A673 (cell line): Measurements from ENCODE around the gene CDH10.

ENCODE experiments used
- EZH2 ChIP-seq: fragments of 200-600 bp; sonication (generic); IDR thresholded peaks from 2 replicates; pipeline ENCODE4 v1.6.1; 2017; ENCODE audit warnings: borderline replicate concordance, low read depth, mild to moderate bottlenecking, mixed read lengths, antibody characterized with exemption, low read length; ENCODE audit not compliant: poor library complexity, severe bottlenecking
- TF ChIP-seq, protein P1 (sequence below): fragments of 300-800, 200-600 bp; sonication (generic); conservative IDR thresholded peaks from 2 replicates; pipeline ENCODE4 v1.5.1; 2017; ENCODE audit warnings: low read depth, mild to moderate bottlenecking, antibody characterized with exemption, low read length, moderate library complexity, mixed read lengths

DNA sequence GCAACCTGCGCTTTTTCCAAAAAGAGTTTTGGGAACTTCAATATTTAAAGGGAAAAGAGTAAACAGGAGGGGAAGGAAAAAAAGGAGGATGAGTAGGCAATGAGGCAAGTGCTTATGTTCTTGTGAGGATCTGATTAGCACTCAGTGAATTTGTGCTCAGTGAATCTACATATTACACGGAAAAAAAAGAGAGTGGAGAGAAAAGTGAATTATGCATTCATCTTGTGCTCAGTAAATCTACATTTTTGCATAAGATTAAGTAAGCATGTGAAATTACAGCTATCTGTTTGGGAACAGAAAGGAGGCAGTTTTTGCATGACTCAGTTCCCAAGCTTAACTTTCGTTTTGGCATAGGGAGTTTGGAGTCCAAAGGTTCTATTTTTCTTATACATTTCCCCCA is 170.1 kb downstream of the CDH10 start:
- TF ChIP-seq EZH2, result no peak
- TF ChIP-seq, protein P1, sequence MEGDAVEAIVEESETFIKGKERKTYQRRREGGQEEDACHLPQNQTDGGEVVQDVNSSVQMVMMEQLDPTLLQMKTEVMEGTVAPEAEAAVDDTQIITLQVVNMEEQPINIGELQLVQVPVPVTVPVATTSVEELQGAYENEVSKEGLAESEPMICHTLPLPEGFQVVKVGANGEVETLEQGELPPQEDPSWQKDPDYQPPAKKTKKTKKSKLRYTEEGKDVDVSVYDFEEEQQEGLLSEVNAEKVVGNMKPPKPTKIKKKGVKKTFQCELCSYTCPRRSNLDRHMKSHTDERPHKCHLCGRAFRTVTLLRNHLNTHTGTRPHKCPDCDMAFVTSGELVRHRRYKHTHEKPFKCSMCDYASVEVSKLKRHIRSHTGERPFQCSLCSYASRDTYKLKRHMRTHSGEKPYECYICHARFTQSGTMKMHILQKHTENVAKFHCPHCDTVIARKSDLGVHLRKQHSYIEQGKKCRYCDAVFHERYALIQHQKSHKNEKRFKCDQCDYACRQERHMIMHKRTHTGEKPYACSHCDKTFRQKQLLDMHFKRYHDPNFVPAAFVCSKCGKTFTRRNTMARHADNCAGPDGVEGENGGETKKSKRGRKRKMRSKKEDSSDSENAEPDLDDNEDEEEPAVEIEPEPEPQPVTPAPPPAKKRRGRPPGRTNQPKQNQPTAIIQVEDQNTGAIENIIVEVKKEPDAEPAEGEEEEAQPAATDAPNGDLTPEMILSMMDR, result no peak
